ENCODE measurements around the gene SEL1L2.
"Not testable (repeated sequence)": the region's sequence is repeated elsewhere in the genome, so short reads cannot be mapped to it uniquely, and the experiment has no call there.

The SEL1L2 gene, protein sequence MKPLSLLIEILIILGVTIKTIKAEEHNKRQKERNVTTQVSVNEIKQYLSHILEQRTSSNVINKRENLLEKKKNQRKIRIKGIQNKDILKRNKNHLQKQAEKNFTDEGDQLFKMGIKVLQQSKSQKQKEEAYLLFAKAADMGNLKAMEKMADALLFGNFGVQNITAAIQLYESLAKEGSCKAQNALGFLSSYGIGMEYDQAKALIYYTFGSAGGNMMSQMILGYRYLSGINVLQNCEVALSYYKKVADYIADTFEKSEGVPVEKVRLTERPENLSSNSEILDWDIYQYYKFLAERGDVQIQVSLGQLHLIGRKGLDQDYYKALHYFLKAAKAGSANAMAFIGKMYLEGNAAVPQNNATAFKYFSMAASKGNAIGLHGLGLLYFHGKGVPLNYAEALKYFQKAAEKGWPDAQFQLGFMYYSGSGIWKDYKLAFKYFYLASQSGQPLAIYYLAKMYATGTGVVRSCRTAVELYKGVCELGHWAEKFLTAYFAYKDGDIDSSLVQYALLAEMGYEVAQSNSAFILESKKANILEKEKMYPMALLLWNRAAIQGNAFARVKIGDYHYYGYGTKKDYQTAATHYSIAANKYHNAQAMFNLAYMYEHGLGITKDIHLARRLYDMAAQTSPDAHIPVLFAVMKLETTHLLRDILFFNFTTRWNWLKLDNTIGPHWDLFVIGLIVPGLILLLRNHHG

DNA sequence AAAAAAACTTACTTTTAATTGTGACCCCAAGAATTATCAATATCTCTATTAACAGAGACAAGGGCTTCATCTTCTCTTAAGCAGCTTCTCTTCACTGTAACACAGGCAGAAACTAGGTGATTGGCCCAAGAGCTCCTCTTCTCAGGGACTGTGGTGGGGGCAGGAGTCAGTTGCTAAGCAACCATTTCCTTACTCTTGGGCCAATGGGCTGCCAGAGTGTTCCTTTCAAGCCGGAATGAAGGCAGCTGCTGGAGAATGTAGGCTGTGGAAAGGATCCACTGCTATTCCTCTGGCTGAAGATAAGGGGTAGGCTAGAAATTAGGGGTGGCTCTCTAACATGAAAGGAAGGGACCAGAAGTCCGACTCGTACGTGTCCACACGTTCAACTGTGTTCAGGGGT lies at the start of gene SEL1L2:
SEL1L2 (minus strand) TSS at position 150 of the 400 bp plus-strand sequence; CDS start at position 70, 80 bp downstream.
- DNase-seq, result peak; percentile 24

DNA sequence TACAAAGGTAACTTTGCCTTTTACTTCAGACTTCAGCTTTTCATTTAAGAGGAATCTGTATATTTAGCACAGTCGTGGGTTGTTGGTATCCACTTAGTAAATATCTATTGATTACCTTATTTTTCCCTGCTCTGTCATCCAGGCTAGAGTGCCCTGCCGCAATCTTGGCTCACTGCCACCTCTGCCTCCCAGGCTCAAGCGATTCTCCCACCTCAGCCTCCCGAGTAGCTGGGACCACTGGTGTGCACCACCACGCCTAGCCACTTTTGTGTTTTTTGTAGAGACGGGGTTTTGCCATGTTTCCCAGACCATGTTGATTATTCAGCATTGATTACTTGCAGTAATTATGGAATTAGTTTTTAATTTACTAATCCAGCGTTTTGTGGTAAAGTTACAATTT lies 46.2 kb upstream of the SEL1L2 start:
- DNase-seq, result no peak

GRCh38 chr20:14033310-14033709 lies 42.9 kb upstream of the SEL1L2 start:
- DNase-seq, result no peak

GRCh38 chr20:14030991-14031390 lies 40.6 kb upstream of the SEL1L2 start:
- DNase-seq, result no peak

- peak; percentile 72 for DNase-seq
Measured at GRCh38 chr20:14012671-14013070, 22.3 kb upstream of the SEL1L2 start.

GRCh38 chr20:14009208-14009607 lies 18.8 kb upstream of the SEL1L2 start:
- DNase-seq, result no peak

DNA sequence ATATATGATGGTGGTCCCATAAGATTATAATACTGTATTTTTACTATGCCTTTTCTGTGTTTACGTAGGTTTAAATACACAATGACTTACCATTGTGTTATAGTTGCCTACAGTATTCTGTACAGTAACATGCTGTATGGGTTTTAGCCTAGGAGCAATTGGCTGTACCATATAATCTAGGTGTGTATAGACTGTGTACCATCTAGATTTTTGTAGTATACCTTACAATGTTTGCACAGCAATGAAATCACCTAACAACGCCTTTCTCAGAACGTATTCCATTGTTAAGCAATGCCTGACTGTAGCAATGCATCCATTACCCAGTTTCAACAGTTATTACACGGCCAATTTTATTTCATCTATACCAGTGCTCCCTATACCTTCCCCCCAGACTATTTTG lies 15.6 kb upstream of the SEL1L2 start:
- no peak for DNase-seq

GRCh38 chr20:14000917-14001316 lies 10.5 kb upstream of the SEL1L2 start:
- DNase-seq, result no peak

DNA sequence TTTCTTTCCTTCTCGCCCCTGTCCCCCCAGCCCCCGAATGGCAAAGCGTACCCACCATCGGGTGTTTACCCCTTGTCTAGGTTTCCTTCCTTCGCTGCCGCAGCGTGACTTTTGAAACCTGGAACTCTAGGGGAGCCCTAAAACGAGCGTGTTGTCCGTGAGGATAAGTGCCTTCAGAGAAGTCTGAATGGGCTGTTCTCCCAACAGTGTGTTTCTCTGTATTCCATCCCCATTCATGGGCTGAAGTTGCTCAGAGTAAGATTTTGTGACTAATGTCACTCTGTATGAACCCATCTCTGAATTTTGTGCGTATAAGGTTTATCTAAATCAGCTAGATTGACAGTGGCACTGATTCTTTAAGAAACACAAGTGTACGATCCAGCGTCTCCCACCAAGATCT lies 5.9 kb upstream of the SEL1L2 start:
- no peak for DNase-seq

GRCh38 chr20:13995841-13996240 lies 5.4 kb upstream of the SEL1L2 start:
- peak; percentile 50 for DNase-seq

DNA sequence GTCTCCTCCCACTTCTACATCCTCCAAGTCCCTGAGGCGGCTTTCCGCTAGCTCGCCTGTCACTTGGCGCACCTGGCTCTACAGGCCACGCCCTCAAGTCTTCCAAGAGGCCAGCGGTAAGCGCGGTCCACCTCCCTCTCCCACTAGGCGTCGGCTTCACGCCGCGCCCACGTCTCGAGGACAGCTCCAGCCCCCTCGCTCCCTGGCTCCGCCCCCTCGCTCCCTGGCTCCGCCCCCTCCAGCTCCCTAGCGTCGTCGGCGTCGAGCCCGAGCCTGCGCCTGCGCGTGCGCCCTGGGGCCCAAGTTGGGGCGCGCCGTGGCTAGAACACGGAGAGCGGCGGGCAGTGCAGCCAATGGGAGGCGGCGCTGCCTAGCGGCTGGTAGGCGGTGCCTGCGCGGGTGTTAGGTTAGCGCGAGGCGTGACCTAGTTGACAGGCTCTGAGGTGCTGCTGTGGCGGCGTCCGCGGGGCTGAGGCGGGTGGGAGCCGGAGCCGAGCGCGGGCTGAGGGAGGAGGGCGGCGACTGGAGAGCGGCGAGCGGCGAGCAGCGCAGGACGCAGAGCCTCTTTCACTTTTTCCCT lies 4.8 kb upstream of the SEL1L2 start, which contains the start of gene MACROD2:
MACROD2 (plus strand) TSS at position 431 of the 580 bp plus-strand sequence.
- peak; percentile 97 for DNase-seq

GRCh38 chr20:13991955-13992354 lies 1.5 kb upstream of the SEL1L2 start:
- not testable (repeated sequence) for DNase-seq

DNA sequence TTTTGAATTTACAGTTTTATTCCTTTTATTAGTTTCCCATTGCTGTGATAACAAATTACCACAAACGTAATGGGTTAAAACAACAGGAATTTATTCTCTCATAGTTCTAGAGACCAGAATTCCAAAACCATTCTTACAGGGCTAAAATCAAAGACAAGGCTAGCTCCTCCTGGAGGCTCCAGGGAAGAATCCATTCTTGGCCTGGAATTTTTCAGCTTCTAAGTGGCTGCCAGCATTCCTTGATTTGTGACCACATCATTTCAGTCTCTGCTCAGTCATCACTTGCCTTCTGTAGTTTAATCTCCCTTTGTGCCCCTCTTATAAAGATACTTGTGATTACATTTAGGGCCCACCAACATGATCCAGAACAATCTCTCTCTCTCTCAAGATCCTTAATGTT lies 897 bp upstream of the SEL1L2 start:
- no peak for DNase-seq

DNA sequence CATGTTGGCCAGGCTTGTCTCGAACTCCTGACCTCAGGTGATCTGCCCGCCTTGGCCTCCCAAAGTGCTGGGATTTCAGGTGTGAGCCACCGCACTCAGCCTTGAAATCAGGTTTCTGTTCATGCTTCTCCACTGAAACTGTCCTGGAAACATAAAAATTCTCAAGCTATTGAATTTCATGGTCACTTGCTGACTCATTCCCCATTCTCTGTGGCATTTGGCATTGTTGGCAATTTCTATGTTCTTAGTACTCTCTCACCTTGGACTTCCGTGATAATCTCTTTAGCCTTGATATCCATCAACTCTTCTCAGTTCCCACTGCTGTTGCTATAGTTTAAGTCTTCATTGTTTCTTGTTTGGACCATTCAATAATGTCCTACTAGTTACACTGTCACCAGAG lies 6.2 kb downstream of the SEL1L2 start:
- no peak for DNase-seq

- DNase-seq, result no peak
Measured at GRCh38 chr20:13960525-13960924, 29.9 kb downstream of the SEL1L2 start.

GRCh38 chr20:13960119-13960518 lies 30.3 kb downstream of the SEL1L2 start:
- DNase-seq, result no peak

- no peak for DNase-seq
Measured at GRCh38 chr20:13953227-13953626, 37.2 kb downstream of the SEL1L2 start.

DNA sequence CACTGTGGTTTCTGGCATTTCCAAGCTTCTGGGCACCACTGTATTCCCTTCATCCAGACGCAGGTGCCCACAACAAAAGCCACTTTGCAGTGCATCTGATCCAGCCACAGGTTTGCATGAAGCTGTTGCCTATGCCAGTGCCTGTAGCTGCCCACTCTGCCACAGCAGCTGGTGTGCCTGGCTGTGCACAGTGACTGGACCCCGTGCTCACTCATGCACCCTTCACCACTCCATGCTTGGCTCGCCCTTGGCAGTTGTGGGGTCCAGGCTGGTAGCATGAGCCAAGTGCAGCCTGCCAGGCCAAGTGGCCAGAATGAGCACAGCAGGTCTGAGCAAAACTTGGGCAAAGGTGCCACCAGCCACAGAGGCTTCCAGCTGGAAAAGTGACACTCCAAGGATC lies 42.7 kb downstream of the SEL1L2 start:
- no peak for DNase-seq

GRCh38 chr20:13941031-13941430 lies 49.4 kb downstream of the SEL1L2 start:
- DNase-seq, result no peak

DNA sequence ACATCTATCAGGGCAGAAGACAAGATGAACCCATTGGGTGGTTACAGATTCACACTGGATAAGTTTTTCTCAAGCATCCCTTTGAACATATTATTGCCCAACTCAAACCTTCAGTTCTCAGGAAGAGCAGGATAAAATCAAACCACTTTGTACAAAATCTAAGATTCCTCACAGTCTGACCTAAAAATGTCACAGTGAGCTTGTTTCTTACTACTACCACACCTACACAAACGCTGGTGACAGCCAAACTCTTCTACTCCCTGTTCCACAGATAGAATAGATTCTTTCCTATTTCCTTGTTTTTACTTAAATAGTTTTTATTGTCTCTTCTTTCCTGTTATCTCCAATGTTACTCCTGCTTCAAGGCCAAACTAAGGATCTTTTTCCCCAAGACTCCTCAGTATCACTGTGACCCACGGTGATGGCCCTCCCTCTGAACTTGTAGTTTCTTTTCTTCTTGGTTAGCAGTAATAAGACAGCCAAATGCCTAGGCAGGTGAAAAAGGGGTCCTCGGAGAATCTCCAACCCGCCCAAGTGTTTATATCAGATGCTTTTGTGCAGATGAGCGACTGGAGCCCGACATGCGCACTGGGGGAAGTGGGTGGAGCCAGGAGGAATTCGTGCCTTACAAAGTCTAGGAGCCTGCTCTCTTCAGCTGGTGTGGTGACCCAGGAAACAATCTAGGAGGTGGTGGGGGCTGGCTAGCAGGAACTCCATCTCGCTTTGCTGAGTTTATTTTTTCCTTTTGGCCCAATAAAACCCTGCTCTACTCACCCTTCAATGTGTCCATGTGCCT lies 53.4 kb downstream of the SEL1L2 start:
- no peak for DNase-seq

DNA sequence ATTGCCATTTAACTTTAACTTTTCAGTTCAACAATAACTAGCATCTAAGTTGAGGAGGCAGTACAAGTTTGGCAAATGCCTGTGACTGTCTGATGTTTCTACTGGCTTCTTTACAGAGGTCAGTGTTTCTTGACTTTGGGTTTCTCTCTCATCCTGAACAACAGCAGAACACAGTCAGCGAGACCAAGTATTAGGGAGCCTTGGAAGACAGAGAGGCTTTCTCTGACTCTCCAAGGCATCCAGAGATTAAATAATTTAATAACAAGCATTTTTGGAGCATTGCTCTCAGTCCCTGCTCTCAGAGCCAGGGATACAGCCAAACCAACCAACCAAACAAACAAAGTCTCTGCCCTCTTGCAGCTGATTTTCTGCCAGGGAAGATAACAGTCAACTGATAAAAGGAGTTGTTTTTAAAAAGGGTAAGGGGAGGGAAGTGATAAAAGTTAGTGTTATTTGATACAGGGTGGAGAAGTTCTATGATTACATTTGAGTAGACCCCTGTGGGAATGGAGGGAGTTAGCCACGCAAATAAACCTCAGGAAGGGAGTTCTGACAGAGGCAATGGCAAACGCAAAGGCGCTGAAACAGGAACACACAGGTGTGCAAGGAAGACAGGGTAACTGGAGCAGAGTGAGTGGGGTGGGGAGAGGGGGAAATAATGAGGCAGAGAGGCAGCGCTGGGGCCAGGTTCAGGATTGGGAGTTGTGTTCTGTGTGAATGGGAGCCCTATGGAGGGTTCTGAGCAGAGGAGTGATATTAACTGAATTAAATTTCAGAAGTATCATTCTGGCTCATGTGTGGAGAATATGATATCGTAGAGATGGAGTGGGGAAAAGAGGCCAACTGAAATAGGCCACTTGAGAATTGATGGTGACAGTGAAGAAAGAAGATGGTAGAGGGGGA lies 55.2 kb downstream of the SEL1L2 start:
- DNase-seq, result no peak

DNA sequence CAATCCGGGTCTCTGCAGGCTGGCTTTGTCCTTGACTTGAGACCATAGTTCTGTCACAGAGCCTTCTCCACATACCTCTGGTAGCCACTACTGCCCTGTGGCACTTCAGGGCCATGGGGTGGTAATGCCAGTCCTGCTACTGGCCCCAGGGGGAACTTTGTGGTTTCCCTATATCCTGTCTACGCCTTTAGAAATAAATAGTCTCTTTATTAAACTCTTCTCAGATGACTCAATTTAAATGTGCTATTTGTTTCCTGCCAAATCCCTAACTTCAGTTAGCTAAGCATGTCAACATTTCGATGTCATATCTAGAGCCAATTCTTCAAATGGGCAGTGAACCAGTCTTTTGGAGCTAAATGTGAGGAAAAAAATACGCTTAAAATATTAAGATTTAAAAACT lies 60.1 kb downstream of the SEL1L2 start:
- no peak for DNase-seq
